GM03348 (cell line): ENCODE measurements around the gene OGDH.
A peak's percentile ranks its signal among the peaks of the same experiment; 100 is the strongest.

Source experiments
- DNase-seq: peaks from one replicate; pipeline ENCODE4 v3.0.0; 2012; ENCODE audit warnings: low spot score

OGDH gene

DNA sequence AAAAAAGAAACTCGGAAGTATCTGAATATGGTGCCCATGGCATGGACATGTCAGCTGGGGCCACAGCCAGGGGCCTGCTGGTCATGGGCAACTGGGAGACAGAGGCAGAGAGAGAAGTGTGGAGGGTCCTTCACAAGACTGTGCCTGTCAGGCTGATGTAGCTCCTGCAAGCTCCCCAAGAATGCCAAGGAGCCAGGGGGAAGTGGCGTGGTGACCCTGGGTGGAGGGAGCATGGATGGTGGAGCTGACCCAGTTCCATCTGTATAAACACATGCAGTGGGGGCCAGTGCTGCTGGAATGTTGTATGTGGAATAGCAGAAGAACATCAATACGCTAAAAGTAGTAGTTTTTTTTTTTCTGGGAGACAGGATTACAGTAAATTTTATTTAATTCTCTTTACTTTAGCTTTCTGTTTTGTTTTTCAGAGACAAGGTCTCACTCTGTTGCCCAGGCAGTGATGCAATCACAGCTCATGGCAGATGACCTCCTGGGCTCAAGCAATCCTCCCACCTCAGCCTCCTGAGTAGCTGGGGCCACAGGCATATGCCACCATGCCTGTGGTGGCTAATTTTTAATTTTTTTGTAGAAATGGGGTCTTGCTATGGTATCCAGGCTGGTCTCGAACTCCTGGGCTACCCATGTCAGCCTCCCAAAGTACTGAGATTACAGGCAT, 131.8 kb downstream of the OGDH start:
- no peak for DNase-seq

DNA sequence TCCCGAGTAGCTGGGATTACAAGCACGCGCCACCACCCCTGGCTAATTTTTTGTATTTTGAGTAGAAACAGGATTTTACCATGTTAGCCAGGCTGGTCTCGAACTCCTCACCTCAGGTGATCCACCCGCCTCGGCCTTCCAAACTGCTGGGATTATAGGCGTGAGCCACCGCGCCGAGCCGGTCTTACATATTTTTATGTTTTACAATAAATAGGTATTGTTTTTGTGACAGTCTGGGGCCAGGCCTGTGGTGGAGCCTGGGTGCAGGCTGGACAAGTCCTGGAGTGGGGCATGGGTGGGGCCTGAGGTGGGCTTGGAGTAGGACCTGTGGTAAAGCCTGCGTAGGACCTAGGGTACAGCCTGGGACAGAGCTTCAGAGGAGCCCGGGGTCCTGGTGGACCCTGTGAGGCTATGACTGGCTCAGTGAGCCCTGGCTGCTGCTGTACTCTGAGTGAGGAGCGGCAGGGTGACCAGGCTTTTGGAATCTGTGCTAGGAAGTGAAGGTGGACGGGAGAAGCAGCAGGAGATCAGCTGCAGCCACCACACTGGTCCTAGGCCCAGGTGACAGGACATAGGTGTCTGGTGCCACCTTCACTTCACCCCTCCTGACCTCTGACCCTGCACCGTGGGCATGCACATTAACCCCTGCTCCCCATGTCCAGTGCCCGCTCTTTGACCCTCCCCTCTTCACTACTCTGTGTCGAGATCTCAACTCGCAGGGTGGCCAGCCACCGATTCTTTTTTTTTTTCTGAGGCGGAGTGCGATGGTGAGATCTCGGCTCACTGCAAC, 132.6 kb downstream of the OGDH start:
- DNase-seq, result no peak

DNA sequence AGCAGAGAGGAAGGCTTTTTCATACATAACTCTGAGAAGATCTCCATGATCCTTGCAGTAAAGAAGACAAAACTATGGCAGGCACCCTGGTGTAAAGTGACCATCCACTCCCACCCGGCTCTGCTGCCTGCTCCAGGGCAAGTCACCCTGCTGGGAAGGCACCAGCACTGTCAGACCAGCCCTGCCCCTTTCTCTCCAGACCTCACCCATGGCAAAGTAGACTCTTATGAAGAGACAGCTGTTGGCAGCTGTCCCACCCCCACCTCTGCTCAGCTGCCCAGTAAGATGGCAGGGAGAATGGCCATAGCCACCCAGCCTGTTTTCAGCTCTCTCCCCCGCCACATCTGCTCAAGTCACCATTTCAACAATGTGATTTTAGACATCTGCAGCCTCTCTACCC, 133.6 kb downstream of the OGDH start:
- DNase-seq, result no peak

DNA sequence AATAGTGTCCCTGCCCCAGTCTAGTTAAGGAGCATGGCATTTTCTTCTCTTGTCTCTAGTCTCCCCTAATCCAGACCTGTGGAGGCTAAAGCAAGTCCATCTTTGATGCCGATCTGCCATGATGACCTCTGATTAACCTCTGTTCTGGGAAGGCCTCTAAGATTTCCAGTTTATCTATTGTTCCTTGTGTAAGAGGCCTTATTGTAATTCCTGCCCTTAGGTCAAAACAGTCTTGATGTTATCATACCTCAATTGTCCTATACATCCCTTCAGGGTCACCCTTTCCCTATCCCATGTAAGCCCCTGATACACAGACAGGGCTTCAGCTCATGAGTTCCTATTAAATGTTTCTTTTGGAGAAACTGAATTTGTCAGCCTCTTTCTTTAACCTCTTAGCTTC, 137.3 kb downstream of the OGDH start:
- no peak for DNase-seq

DNA sequence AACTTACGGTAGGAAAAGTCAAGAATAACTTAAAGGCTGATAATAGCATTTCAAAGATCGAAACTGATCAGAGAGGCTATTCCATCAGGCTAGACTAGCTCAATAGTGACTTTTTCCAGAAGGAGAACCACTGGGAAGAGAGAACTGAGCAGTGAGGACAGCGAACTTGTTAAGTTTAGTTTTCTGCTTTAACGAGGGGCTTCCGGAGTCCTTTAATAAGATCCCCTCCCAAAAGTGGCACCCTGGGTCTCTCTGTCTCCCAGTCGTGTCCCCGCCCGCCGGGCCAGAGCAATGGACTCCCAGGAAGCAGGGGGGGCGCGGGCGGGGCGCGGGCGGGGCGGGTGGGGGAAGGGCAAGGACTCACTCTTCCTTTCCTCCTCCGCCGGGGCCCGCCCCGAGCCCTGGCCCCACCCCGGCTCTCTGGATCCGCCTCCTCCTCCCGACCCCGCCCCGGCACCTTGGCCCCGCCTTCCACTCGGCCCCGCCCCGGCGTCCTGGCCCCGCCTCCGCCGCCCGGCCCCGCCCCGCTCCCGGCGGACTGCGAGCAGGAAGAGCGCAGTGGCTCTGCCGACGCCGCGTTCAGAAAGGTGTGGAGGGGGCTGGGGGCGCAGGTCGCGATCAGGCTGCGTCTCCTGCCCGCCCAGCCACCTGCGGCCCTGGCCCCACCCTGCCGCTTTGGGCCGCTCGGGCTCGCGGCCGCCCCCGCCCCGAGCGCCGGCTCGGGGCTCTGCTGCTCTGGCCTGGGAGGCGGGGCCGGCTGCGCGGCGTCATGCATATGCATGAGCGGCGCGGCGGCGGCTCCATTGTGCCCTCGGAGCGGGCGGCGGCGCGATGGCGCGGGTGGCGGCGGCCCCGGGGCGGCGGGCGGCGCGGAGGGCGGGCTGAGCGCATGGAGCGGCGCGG, 141.9 kb downstream of the OGDH start, which contains the start of gene ZMIZ2:
TSS of gene ZMIZ2 (plus strand) at position 803 of the 903 bp plus-strand sequence. CDS start 7,403 bp downstream, outside the sequence.
- DNase-seq, result peak; percentile 100

DNA sequence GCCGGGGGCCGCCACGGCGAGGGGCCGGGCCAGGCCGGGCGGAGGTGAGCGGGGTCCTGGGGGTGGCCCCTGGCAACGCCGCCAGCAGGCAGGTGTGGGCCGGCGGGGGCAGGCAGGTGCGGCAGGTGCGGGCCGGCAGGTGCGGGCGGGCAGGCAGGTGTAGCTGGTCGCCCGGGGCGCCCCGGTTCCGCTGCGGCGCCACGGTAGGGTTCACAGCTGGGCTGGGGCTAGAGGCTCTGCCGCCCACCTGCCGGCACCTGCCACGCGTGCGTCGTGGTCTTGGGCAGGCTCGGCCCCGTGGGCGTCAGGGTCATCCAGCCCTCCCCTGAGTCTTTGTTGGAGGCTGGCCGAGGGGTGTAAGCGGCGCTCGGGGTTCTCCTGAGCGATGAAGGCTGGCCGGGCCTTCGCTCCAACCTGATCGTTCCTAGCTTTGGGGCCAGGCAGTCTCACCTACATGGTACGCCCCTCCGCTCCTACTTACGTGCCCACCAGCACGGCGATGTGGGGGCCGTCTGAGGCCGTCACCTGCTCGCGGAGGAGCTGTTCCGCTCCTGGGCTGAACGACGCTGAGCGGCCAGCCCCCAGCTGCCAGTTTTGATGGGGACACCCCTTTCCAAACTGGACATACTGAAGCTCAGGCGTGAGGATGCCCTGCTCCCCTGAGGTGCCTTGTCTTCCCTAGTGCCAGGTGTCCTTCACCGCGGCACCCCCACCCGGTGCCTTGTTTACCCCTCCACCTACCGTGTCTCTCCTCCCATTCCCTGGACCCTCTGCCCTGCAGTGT, 142.7 kb downstream of the OGDH start:
- no peak for DNase-seq

DNA sequence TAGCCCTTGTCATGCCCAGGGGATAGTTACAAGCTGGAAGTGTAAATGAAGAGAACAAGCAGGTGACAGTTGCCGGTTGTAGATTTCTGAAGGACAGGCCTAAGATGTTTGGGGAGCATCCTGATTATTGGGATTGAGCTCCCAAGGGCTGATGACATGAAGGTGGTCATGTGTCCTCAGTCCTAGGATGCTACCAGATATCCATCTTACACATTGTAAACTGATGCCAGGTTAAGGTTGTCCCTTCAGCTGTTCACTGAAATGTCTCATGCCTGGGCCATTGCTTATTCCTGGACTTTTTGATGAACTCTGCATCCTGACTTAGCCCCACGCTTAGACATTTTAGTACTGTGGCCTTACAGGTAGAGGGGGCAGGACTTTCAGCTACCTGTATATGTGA, 143.6 kb downstream of the OGDH start:
- DNase-seq, result no peak

DNA sequence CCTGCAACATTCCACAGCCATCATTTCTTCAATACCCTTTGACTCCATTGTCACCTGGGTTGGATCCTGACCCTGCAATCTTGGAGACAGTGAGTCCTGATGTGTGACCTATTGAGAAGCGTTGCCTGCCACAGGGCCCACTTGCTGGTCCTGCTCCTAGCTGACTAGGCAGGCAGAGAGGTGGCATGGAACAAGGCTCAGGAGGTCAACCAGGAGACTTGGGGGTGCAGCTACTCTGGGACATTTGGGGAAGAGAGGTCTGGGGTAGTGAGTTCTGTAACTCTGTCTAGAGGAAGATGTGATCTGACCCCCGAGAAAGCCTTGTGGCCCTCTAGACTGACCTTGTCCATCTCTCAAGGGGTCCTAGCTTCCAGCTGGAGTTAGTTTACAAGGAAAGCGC, 144.0 kb downstream of the OGDH start:
- DNase-seq, result no peak

DNA sequence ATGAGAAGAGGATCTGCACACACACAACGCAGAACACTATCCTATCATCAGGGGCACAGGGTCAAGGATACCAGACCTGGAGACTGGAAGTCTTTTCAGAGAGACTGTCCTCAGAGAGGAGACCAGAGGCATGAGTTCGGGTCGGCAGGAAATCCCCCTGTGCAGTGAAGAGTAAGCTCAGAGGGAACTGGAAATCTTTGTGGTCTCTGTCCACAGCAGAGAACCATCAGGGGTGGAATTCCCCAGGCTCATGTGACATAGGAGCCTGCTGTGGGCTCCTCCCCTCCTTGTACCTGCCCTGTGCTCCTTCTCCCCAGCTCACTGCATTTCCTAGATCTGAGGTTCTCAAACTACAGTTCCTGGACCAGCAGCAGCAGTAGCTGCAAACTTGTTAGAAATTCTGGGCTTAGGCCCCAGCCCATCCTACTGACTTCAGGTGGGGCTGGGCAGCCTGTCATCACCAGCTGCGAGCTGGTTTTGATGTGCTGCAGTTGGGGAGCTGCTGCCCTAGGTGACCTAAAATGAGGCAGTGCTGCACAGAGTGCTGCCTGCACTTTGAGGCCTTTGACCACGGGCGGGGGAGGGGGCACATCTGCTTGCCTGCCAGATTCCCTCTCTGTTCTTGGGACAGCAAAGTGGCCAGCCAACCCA, 144.6 kb downstream of the OGDH start:
- DNase-seq, result no peak

DNA sequence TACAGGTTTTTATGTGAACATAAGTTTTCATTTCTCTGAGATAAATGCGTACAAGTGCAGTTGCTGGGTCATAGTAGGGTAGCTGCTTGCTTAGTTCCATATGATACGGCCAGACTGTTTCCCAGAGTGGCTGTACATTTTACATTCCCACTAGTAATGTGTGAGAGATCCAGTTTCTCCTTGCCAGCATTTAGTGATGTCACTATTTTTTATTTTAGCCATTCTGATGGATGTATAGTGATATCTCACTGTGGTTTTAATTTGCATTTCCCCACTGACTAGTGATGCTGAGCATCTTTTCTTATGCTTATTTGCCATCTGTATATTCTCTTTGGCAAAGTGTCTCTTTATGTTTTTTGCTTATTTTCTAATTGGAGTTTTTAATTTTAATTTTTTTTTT, 146.4 kb downstream of the OGDH start:
- no peak for DNase-seq

DNA sequence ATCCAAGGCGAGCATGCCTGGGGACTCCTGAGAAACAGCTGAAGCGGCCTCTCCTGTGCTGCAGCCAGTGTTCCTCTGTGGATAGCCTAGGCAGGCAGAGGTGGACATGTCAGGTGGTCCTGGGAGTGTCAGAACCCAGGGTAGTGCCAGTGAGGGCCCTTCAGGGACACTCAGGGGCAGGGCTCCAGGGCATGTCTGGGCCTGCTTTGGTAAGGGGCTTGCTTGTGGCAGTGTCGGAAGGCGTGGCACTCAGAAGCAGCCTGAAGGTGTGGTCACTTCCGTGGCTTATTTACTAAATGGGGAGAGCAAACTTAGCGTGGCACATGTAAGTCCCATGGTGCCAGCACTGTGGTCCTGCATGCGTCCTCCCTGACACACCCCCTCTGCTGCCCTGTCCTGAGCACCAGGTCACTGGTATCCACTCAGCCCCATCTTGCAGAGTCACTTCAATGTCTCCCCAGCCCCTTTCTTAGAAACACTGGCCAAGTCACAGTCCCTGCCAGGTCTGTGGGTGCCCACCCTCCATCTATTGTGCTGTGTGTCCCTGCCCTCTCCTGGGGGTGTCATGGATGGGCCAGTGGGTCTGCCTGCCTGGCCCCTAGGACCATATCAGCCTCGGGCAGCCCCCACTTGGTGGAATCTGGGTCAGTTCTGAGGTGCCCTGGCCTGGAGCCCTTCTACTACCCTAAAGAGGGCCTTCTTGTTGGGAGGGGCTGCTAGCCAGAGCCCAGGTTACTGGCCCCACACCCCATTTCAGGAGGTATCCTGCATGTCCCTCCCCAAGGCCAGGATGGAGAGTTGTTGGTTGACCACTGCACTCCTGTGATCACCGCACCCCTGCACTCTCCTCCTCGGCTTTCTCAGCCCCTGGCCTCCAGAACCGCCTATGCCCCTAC, 148.6 kb downstream of the OGDH start:
- peak; percentile 2 for DNase-seq

DNA sequence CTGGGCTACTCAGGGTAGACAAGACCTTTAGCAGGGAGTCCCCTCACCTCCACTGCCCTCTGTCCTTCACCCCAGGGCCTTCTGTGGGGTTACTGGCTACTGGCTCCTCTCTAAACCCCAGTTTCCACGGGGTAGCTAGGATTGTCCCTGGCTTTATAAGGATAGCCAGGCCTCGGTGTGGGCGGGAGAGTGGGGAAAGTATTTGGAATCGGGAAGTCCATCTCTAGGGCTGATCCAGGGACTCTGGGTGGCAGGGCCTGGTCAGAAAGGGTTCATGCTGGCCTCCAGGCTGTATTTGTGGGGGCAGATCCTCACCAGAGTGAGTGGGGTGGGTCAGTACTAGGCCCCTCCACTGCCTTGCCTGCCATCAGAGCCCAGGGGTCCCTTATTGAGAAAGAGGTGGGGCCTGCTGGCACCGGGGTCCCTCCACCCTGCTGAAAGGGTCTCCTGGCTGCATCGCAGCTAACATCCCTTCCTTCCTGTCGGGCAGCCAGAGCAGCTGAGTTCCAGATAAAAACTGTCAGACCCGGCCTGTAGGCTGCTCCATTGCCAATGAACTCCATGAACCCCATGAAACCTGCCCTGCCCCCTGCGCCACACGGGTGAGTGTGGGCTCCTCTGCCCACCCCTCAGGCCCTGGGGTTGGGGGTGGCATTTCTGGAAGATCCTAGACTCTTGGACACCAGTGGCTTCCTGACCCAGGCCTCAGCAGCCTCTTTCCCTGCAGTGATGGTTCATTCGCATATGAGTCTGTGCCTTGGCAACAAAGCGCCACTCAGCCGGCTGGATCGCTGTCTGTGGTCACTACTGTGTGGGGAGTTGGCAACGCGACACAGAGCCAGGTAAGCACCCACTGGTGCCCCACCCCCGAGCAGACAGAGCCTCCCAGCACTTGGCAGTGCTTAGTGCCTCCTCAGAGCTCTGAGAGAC, 149.5 kb downstream of the OGDH start:
- peak; percentile 44 for DNase-seq

DNA sequence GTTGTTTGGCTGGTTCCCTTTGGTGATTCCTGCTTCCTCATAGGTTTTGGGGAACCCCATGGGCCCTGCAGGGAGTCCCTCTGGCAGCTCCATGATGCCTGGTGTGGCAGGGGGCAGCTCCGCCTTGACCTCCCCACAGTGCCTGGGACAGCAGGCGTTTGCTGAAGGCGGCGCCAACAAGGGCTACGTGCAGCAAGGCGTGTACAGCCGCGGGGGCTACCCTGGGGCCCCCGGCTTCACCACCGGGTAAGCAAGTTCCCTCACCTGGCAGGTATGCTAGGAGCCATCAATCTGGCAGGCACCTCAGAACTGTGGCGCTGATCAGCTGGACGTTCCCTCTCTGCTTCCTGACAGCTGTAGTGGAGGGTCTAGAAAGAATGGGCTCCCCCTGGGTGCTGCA, 150.5 kb downstream of the OGDH start:
- DNase-seq, result no peak

DNA sequence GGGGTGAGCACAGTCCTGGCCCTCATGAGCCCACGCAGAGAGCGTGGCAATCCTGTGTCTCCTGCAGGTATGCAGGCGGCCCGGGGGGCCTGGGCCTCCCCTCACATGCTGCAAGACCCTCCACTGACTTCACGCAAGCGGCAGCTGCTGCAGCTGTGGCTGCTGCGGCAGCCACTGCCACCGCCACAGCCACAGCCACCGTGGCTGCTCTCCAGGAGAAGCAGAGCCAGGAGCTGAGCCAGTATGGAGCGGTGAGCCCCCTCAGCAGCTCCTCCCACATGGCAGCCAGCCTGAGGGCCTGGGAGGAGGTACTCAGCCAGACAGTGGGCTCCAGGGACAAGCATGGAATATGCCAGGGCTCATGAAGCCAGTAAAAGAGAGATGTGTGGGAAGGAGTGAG, 150.9 kb downstream of the OGDH start:
- DNase-seq, result no peak

DNA sequence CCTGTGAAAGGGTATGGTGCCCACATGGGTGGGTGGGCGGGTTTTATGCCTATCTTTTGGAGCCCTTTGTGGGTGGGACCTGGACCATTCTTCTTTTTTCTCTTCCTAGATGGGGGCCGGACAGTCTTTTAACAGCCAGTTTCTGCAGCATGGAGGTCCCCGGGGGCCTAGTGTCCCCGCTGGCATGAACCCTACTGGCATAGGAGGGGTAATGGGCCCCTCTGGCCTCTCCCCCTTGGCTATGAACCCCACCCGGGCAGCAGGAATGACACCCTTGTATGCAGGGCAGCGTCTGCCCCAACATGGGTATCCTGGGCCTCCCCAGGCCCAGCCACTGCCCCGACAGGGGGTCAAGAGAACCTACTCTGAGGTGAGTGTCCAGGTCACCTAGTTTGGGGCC, 151.3 kb downstream of the OGDH start:
- DNase-seq, result peak; percentile 1
